Measurements from ENCODE around the gene TBC1D22A. TPM values are rescaled to one million over a fixed set of nuclear protein-coding genes. Genes with fewer than 3 reads are reported as not detected.

Gene TBC1D22A
- total RNA-seq, 1 experiment from 2014 or later, result 27.6 TPM

GRCh38 chr22:46884365-46884764, 121.9 kb downstream of the TBC1D22A start:
- Mint-ChIP-seq H3K27ac (ENCODE audit: unreplicated experiment) (no peak overlapping the region), H3K9me3 (ENCODE audit: low read depth, unreplicated experiment) (no peaks in the 10 kb centered on the region), H3K27me3 (ENCODE audit: unreplicated experiment) (no peaks in the 10 kb centered on the region), H3K36me3 (ENCODE audit: insufficient read depth, unreplicated experiment) (no peaks in the 10 kb centered on the region), H3K4me1 (ENCODE audit: low read depth, unreplicated experiment) (no peaks in the 10 kb centered on the region), H3K4me3 (ENCODE audit: low read depth, unreplicated experiment) (no peak overlapping the region)
- no TSS peak for BruUV-seq (replicated peaks)
- no peak for DNase-seq
- intact Hi-C loops (cut with micrococcal nuclease; ENCODE audit: unreplicated experiment), result no loop called here
- TF ChIP-seq, protein P1, sequence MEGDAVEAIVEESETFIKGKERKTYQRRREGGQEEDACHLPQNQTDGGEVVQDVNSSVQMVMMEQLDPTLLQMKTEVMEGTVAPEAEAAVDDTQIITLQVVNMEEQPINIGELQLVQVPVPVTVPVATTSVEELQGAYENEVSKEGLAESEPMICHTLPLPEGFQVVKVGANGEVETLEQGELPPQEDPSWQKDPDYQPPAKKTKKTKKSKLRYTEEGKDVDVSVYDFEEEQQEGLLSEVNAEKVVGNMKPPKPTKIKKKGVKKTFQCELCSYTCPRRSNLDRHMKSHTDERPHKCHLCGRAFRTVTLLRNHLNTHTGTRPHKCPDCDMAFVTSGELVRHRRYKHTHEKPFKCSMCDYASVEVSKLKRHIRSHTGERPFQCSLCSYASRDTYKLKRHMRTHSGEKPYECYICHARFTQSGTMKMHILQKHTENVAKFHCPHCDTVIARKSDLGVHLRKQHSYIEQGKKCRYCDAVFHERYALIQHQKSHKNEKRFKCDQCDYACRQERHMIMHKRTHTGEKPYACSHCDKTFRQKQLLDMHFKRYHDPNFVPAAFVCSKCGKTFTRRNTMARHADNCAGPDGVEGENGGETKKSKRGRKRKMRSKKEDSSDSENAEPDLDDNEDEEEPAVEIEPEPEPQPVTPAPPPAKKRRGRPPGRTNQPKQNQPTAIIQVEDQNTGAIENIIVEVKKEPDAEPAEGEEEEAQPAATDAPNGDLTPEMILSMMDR (IDR thresholded peaks at IDR 0.05; ENCODE audit: unreplicated experiment), result no peak
- CTCF ChIA-PET, result no interaction called here

DNA sequence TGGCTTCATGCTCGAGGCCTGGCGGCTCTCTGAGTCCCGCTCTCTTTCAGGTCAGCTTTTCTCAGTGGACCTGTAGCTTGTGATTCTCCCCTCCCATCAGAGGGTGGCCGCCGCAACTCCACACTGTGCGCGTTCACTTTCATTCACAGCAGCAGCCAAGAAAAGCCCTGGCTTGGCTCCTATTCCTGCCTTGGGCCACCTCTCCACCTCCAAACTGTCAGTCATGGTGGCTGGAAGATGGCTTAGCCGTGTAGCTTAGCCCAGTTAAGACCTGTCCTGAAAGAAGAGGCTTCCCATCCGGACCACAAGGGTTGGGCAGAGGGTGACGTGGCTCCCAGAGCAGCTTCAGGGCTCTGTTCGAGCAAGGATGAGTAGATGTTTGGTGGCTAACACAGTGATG, 125.5 kb downstream of the TBC1D22A start:
- Mint-ChIP-seq H3K27ac (ENCODE audit: unreplicated experiment) (no peak overlapping the region), H3K27me3 (ENCODE audit: unreplicated experiment) (no peaks in the 10 kb centered on the region), H3K36me3 (ENCODE audit: insufficient read depth, unreplicated experiment) (no peaks in the 10 kb centered on the region), H3K4me3 (ENCODE audit: low read depth, unreplicated experiment) (no peak overlapping the region), H3K4me1 (ENCODE audit: low read depth, unreplicated experiment) (no peaks in the 10 kb centered on the region), H3K9me3 (ENCODE audit: low read depth, unreplicated experiment) (no peaks in the 10 kb centered on the region)
- TF ChIP-seq, protein P1 (IDR thresholded peaks at IDR 0.05; ENCODE audit: unreplicated experiment), result no peak
- intact Hi-C loops (cut with micrococcal nuclease; ENCODE audit: unreplicated experiment), result no loop called here
- no TSS peak for BruUV-seq (replicated peaks)
- DNase-seq, result no peak
- CTCF ChIA-PET, result interaction anchor here (0.8 kb wide), 1 partner anchor 11 kb away, joined by 3 read pairs; no protein-coding TSS in a partner anchor

- no TSS peak for BruUV-seq (replicated peaks)
- Mint-ChIP-seq H3K36me3 (ENCODE audit: insufficient read depth, unreplicated experiment) (no peaks in the 10 kb centered on the region), H3K27me3 (ENCODE audit: unreplicated experiment) (no peaks in the 10 kb centered on the region), H3K4me3 (ENCODE audit: low read depth, unreplicated experiment) (no peak overlapping the region), H3K4me1 (ENCODE audit: low read depth, unreplicated experiment) (no peaks in the 10 kb centered on the region), H3K27ac (ENCODE audit: unreplicated experiment) (no peak overlapping the region), H3K9me3 (ENCODE audit: low read depth, unreplicated experiment) (no peaks in the 10 kb centered on the region)
- no peak for DNase-seq
- TF ChIP-seq, protein P1 (IDR thresholded peaks at IDR 0.05; ENCODE audit: unreplicated experiment), result no peak
- intact Hi-C loops (cut with micrococcal nuclease; ENCODE audit: unreplicated experiment), result no loop called here
- CTCF ChIA-PET, result interaction anchor here (0.6 kb wide), 1 partner anchor 1012 kb away, joined by 3 read pairs; no protein-coding TSS in a partner anchor
Measured at GRCh38 chr22:46890819-46891218, 128.4 kb downstream of the TBC1D22A start.

DNA sequence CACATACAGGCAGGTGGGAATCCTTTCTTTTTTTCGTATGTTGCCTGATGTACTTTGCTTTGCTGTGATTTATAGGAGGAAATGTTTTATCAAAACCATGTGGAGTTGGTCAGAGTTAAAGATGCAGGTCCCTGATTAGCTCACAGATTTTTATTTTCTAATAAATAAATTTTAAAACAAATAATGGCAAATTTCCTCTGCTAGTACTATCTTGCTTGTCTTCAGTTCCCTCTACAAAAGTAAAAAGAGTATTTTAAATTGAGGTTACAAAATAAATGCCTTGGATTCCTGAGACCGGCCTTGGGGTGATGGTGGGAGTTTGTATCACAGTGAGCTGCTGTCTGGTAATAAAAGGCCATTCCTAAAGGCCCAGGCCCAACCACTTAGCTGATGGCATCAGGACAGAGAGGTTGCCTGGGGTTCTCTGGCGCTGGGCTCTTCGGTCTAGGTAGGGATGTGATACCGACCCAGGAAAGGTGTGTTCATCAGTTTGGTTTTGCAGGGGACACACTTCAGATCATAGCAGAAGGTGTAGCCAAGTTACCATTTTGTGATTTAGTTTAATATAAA, 129.0 kb downstream of the TBC1D22A start:
- Mint-ChIP-seq H3K36me3 (ENCODE audit: insufficient read depth, unreplicated experiment) (no peaks in the 10 kb centered on the region), H3K4me3 (ENCODE audit: low read depth, unreplicated experiment) (no peak overlapping the region), H3K9me3 (ENCODE audit: low read depth, unreplicated experiment) (no peaks in the 10 kb centered on the region), H3K27me3 (ENCODE audit: unreplicated experiment) (no peaks in the 10 kb centered on the region), H3K27ac (ENCODE audit: unreplicated experiment) (no peak overlapping the region), H3K4me1 (ENCODE audit: low read depth, unreplicated experiment) (no peaks in the 10 kb centered on the region)
- CTCF ChIA-PET, result interaction anchor here (0.6 kb wide), 1 partner anchor 1011 kb away, joined by 3 read pairs; no protein-coding TSS in a partner anchor
- BruUV-seq (replicated peaks), result no TSS peak
- no peak for DNase-seq
- TF ChIP-seq, protein P1 (IDR thresholded peaks at IDR 0.05; ENCODE audit: unreplicated experiment), result no peak
- intact Hi-C loops (cut with micrococcal nuclease; ENCODE audit: unreplicated experiment), result no loop called here
